Ureter (tissue), 1 donor: ENCODE measurements around the gene C19orf73. TPM values are rescaled to one million over a fixed set of nuclear protein-coding genes. Genes with fewer than 3 reads are reported as not detected.
"Not testable (repeated sequence)": the region's sequence is repeated elsewhere in the genome, so short reads cannot be mapped to it uniquely, and the experiment has no call there.

Experiments used
- DNase-seq: peaks from one replicate; pipeline ENCODE4 v3.0.0-alpha.2; 2020; ENCODE audit warnings: low spot score
- total RNA-seq: library from RNA; stranded (reverse); gene quantifications from one replicate; pipeline ENCODE4 v1.2.4, GENCODE V29; 2023
- donor health status: DM: yes; HTN: yes; CAD: no.

The C19orf73 gene
- total RNA-seq, 1 donor from 2014 or later = 2.4 TPM

DNA sequence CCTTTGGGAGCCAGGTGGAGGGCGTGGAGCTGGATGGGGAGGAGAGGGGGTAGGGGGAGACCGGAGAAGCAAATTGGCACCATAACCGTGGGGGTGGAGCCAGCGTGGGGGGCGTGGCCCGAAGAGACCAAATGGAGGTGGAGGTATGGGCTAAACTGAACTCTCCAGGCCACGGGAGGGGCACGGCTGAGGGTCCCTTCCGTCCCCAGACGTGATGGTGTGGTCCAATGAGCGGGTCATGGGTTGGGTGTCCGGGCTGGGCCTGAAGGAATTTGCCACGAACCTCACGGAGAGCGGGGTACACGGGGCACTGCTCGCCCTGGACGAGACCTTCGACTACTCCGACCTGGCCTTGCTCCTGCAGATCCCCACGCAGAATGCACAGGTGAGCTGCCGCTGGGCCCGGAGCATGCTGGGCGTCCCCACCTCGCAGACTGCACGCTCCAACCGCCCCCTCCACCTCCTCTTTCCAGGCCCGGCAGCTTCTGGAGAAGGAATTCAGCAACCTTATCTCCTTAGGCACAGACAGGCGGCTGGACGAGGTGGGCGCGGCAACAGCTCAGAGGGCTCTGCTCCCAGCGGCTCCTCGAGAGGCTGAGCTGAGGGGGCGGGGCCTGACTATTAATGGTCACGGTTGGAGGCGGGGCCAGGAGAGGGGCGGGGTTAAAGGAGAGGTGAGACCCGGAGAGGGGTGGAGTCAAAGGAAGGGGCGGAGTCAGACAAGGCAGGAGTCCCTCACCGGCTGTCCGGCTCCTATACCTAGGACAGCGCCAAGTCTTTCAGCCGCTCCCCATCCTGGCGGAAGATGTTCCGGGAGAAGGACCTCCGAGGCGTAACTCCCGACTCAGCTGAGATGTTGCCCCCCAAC is 30.1 kb upstream of the C19orf73 start:
- peak; percentile 99 for DNase-seq

DNA sequence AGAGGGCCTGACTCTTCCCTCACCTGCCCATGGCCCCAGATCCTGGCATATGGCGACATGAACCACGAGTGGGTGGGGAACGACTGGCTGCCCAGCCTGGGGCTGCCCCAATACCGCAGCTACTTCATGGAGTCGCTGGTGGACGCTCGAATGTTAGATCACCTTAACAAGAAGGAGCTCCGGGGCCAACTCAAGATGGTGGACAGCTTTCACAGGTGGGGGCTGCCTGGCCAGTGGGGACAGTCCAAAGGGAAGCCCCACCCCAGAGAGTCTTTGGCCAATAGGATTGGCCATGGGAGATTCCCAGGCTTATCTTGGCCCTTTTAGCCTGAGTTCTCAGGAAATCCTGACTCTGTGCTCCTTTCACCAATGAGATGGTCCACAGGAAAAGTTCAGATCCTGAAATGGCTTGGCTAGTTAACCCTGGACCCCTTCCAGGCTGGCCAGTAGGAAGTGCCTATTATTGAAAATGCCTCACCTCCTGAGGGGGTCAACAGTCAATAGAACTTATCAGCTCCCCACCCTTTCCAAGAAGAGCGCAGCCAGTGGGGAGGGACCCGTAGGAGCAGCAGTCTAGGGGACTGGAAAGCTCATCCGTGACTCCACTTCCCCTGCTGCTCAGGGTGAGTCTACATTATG is 29.2 kb upstream of the C19orf73 start:
- DNase-seq = no peak

DNA sequence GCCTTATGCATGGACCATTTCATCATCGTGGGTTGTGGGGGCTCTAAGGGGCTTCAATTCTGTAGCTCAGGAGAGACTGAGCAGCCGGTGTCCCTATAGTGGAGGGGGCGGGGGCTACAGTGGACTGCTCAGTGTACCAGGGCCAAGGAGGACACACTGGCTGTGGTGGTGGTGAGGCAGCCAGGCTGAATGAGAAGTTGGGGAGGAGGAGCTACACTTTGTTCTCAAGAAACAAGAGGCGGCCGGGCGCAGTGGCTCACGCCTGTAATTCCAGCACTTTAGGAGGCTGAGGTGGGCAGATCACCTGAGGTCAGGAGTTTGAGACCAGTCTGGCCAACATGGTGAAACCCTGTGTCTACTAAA is 27.4 kb upstream of the C19orf73 start:
- not testable (repeated sequence) for DNase-seq

DNA sequence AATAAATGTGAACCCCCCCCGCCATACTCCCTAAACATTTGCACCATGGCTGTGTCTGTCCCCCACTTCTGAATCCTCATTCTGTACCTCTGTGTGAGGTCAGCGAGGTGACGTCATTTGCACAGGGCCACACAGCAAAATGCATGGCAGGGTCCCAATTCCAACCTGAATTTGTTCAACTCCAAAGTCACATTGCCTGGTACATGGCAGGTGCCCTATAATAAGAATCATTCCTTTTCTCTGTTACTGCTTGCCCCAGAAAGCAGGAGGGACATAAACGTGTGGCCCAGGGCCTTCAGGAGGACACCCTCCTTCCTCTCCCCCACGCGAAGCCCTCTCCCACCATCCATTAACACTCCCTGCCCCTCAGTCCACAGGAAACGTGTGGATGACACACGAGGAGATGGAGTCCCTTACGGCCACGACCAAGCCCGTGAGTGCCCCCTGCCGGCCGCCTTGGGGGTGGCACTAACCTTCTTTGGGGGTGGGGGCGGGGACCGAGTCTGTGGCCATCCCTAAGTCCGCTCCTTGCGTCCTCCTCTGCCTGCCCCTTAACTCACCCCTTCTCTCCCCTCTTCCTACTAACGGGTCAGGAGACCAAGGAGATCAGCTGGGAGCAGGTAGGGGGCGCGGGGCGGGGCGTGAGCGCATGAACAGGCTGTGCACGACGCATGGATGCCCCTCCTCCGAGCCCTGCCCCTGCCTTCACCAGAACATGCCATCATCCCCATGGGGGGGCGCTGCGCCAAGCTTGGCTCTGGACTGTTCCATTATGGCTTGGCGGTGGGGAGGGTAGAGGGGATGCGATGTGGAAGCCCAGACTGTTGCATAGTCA is 26.8 kb upstream of the C19orf73 start:
- DNase-seq = peak; percentile 78

DNA sequence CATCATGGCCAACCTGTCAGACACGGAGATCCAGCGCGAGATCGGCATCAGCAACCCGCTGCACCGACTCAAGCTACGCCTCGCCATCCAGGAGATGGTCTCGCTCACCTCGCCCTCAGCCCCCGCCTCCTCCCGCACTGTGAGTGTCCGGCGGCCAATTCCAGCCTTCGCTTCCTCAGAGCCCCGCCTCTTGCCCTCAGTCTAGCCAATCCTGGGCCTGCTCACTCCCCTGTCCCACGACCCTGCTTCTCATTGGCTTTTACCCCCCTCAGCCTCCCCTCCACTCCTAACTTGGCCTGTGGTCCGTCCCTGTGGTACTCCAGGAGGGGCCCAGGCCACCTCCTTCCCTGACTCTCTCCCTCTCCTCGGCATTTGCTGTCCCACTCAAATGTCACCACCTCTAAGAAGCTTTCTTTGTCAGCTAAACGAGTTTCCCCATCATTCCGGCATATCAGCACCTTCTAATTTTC is 24.0 kb upstream of the C19orf73 start:
- peak; percentile 88 for DNase-seq

DNA sequence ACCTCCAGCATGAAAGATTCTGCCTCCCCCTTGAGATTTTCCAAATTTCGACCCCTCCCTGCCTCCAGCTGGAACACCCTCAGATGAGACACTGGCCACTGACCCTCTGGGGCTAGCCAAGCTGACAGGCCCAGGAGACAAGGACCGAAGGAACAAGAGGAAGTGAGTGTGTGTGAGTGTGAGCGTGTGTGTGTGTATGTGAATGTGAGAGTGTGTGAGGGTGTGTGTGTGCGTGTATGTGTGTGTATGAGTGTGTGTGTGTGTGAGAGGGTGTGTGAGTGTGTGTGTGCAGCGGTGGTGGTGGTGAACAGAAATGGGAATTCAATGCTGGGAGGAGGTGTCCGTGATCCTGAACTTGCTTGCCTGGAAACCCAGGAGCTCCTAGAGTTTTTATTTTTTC is 22.4 kb upstream of the C19orf73 start:
- DNase-seq = no peak

DNA sequence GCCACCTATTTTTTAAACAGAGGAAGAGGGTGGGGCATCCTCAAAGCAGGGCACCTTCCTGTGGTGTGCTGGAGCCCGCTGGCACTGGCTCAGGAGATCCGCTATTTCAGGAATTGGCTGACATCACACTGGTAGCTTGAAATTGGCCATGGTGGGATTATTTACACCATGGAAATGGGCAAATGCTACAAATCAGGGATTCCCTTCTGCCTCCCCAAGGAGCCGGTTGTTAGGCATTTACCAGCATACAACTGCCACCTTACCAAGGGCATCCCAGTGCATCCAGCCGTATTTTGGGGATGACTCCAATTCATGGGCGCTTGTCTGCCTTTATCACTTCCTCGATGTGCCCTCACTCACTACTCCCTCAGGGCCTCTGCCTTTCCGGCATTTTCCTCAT is 22.0 kb upstream of the C19orf73 start:
- DNase-seq = no peak

DNA sequence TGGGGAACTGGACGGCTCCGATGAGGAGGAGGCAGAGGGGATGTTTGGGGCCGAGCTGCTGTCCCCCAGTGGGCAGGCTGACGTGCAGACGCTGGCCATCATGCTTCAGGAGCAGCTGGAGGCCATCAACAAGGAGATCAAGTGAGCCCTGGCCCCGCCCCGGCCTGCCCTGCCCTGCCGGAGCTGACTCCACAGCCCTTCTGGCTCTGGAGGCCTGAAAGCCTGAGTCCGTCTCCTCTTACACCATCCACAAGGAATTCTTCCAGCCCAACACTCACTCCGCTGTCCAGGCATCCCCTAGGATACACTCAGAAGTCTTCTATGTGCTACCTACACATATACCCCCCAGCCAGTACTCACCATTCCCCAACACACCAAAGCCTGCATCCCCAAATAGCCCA is 17.8 kb upstream of the C19orf73 start:
- no peak for DNase-seq

DNA sequence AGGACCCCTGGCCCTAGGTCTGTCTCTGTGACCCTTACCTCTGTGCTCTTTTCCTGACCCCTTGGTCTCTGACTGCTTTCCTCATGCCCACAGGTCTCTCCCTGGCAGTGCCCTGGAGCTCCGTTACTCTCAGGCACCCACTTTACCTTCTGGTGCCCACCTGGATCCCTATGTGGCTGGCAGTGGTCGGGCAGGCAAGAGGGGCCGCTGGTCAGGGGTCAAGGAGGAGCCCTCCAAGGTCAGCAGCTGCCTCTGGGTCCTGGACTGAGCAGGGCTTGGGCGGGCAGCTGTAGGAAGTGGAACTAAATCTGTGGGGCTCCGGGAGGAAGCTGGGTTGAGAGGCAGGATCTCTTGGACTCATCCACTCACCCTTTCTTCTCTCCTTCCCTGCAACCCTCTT is 16.7 kb upstream of the C19orf73 start:
- no peak for DNase-seq

DNA sequence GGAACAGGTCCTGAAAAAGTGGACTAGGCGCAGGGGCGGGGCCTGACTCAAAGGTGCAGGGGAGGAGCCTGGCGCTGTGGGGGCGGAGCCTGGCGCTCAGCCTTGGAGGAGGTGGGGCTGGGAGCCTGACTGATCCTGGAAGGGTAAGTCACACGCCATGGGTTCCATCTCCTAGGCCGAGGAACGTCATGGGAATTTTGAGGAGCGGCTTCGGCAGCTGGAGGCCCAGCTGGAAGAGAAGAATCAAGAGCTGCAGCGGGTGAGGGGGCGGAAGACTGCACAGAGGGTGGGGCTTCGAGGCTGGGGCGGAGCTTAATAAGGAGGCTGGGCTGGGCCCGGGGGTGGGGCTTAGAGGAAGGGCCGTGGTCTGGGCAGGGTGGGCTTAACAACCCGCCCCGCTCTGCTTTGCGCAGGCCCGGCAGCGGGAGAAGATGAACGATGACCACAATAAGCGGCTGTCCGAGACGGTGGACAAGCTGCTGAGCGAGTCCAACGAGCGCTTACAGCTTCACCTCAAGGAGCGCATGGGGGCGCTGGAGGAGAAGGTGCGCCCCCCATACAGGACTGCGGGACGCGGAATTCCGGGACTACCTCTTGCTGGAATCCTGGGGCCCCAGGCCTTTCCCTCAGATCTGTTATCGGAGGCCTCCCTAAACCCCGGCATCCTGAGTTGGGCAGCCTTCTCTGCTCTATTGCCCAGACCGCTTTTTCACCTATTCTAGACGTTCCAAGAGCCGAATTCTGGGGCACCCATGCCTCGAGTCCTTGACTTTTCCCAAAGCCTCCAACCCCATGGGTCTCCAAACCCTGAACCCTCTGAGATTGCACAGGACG is 14.9 kb upstream of the C19orf73 start:
- peak; percentile 85 for DNase-seq

DNA sequence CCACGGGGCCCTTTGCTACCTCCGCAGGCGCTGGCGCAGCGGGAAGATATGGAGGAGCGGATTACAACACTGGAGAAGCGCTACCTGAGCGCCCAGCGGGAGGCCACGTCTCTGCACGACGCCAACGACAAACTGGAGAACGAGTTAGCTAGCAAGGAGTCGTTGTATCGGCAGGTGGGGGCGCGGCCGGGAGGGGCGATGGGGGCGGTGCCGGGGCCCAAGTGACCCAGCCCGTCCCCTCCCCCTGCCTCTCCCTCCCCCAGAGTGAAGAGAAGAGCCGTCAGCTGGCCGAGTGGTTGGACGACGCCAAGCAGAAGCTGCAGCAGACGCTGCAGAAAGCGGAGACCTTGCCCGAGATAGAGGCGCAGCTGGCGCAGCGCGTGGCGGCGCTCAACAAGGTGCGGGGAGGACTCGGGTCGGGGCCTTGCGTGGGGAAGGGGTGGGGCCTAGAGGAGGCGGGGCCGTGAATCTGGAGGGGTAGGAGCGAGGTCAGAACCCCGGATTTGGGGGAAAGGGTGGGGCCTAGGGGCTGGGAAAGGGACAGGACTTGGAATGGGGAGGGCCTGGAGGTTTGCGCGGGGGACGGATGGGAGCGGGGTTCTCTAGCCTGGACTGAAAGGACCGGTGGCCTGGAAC is 14.1 kb upstream of the C19orf73 start:
- DNase-seq = no peak

DNA sequence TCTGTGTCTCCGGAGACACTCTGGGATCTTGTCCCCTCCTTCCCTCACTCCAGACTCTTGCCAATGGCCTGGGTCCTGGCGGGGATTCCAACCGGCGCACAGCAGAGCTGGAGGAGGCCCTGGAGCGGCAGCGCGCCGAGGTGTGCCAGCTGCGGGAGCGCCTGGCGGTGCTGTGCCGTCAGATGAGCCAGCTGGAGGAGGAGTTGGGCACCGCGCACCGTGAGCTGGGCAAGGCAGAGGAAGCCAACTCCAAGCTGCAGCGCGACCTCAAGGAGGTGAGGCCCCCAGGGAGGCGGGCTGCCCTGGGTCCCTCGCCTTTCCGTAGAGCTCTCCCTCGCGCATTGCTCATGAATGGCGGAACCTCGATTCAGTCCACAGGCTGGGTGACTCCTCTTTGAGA is 11.4 kb upstream of the C19orf73 start:
- DNase-seq = no peak

DNA sequence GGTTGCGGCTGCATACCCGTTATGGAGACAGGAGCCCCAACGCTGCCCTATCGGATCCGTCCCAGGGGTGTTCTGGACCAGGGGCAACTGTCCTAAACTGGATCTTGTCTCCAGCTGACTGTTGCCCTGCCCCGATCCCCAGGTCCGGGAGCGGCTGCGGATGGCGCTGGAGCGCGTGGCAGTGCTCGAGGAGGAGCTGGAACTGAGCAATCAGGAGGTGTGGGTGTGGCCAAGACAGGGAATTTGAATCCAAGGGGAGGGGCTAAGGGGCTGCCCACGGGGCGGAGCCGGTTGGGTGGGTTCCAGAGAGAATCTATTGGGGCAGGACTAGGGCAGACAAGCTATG is 10.3 kb upstream of the C19orf73 start:
- DNase-seq = no peak

DNA sequence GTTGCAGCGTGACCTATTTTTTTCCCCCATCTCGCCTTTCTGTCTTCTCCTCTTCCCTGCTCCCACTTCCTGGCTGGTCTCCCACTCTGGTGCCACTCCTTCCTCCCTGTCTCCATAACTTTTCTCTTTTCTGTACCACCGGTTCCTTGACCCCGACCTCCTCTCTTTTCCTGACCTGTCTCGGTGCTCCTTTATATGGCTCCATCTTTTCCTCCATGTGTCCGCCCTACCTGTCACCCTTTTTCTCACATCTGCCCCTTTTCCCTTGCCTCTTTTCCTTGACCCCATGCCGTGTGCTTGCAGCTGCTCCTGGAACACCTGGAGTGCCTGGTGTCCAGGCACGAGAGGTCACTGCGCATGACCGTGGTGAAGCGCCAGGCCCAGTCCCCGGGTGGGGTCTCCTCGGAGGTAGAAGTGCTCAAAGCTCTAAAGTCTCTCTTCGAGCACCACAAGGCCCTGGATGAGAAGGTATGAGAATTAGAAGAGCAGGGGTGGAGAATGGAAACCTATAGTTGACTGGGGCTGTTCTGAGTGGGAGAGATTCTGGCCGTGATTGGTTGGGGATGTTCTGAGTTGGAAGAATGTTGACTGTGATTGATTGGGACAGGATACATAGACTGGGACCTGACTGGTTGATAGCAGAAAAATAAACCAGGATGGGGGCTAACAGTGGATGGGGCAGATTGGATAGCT is 9.7 kb upstream of the C19orf73 start:
- DNase-seq = no peak

DNA sequence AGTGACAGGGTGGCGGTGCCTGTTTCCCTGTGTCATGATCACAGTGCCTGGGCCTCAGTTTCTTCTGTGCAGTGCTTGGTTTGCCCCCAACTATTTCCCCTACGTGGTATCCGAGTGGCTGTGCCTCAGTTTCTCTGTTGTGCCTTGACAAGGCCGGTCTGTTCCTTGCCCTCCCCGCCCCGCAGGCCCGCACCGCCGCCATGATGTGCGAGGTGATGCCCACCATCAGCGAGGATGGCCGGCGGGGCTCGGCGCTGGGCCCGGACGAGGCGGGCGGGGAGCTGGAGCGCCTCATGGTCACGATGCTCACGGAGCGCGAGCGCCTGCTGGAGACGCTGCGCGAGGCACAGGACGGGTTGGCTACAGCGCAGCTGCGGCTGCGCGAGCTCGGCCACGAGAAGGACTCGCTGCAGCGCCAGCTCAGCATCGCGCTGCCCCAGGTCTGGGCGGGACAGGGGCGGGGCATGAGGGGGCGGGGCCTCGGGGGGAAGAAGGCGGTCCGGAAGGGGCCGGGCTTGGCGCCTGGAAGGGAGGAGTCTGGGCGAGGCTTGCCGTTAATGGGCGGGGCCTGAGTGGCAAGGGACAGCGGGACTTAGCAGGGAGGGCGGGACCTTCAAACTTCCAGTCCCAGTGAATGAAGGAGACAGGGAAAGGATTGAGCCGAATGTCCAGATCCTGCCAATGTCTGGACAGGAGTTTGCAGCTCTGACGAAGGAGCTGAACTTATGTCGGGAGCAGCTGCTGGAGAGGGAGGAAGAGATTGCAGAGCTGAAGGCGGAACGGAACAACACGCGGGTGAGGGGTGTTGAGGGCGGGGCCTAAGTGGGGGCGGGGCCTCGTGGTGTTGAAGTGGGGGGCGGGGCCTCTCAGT is 9.0 kb upstream of the C19orf73 start:
- DNase-seq = peak; percentile 97

DNA sequence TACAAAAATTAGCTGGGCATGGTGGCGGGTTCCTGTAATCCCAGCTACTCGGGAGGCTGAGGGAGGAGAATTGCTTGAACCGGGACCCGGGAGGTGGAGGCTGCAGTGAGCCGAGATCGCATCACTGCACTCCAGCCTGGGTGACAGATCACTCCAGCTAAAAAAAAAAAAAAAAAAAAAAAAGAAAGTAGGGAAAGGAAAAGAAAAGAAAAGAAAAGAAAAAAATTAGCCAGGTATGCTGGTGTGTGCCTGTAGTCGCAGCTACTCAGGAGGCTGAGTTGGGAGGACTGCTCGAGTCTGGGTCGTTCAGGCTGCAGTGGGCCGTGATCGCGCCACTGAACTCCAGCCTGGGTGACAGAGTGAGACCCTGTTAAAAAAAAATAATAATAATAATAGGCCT is 8.3 kb upstream of the C19orf73 start:
- not testable (repeated sequence) for DNase-seq

DNA sequence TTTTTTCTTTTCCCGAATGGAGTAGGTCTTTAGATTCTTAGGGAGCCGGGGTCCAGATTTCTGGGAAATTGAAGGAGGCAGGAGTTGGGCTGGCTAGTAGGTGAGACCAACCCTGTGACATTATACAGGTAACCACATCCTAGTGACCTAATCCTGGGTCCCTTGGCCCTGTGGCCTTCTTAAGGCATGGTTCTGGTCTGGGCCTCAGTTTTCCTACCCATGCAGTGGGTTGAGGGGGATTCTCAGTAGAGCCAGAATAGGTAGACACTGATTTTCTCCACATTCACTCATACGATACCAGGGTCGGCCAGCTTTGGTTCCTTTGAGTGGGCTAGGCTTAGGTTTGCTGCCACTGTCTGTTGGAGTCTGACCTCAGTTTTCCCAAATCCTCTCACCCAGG is 7.6 kb upstream of the C19orf73 start:
- no peak for DNase-seq

DNA sequence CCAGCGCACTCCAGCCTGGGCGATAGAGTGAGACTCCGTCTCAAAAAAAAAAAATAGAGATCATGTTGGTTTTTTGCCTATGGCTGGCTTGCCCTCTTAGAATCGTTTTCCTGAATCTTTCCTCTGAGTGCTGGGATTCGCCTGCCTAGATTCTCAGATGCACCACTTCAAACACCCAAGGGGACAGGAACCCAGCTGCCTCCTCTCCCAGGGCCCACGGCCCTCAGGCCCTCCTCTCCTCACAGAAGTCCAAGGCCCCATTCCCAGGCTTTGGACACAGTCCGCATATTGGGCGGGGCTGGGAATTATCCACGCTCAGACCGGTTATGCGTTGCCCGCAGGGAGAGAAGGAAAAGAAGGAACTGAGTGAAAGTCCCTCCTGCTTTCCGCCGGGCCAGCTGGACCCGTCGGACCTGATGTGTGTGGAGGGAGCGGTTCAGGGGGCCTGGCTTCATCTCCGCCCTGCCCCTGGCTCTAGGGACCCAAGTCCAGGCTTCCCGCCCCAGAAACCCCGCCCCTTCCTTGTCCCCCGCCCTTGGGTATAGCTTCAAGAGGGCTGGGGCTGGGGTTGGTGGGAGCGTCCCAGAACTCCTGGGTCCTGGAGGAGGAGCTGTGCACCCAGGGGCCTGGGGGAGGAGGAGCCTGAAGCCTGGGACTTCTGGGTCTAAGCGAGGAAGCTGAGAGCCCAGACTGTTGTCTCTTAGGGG is 6.2 kb upstream of the C19orf73 start:
- DNase-seq = no peak

DNA sequence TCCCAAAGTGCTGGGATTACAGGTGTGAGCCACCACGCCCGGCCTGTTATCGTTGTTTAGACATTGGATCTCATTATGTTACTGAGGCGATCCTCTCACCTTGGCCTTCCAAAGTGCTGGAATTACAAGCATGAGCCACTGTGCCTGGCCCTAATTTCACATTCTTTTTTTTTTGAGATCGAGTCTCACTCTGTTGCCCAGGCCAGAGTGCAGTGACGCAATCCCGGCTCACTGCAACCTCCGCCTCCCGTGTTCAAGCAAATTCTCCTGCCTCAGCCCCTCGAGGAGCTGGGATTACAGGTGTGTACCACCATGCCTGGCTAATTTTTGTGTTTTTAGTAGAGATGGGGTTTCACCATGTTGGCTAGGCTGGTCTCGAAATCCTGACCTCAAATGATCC is 4.3 kb upstream of the C19orf73 start:
- not testable (repeated sequence) for DNase-seq
